SW 1271 (cell line): Measurements from ENCODE around the gene TSPAN5.
A peak's percentile ranks its signal among the peaks of the same experiment; 100 is the strongest.

ENCODE experiments used
- DNase-seq, 2 experiments: peaks; one replicate each; lab custom pipeline; 2025; lab: John Stamatoyannopoulos, UW

The TSPAN5 gene

DNA sequence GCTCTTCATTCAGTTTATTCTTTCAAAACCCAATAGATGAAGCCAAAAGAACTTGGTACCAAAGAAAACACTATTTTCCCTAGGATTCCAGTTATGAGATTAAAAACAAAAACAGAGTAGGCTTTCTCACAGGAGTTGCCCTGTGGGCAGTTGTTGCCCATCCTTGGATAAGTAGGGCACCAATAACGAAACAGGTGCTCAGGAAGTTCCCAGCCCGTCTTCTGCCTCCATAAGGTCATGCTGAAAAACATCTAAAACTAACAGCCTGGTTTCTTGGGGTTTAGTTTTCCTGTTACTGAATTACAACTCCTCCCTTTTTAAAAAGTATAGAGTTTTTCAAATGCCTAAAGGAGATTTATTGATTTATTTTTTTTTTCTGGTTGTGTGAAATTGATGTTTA, 14.7 kb downstream of the TSPAN5 start:
- no peak for DNase-seq

DNA sequence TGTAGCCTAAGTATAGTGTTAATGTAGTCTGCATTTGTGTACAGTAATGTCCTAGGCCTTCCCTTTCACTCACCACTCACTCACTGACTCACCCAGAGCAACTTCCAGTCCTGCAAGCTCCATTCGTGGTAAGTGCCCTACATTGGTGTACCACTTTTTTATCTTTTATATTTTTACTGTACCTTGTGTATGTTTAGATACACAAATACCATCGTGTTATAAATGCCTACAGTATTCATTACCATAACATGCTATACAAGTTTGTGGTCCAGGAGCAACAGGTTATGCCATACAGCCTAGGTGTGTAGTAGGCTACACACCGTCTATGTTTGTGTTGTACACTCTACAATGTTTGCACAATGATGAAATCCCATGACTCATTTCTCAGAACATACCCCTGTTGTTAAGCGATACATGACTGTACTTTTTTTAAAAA, 15.4 kb downstream of the TSPAN5 start:
- peak in 1 of 2 experiments; percentile 36 for DNase-seq

DNA sequence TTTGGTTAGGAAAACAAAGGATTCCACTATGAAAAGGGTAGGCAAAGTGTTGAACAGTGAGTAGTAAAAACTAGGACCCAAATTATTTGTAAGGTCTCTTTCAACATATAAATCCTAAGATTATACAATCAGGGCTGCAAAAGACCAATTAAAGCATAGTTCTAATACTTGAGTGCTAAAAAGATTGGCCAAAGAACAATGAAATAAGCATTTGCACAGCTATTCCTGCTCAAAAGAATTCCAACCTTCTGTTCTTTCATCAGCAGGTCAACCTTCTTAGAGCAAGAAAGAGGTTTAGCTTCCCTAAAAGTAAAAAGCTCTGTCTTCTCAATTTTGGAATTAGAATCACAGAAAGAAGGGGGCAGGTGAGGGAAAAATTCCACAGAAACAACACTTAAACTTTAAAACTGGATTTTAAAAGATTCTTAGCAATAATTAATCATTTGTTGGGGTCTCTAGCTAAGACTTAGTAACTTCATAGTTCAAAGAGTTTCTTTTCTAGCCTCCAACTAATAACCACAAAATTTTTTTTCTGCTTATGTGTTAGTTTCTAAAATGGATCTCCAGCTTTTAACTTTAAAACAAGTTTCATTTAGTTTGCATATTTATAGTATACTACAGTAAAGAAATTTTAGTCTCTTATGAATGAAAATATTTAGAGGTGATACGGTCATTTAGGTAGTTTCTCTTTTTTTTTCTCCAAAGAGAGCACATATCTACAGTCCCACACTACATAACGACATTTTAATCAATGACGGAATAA, 16.3 kb downstream of the TSPAN5 start:
- DNase-seq, result no peak

DNA sequence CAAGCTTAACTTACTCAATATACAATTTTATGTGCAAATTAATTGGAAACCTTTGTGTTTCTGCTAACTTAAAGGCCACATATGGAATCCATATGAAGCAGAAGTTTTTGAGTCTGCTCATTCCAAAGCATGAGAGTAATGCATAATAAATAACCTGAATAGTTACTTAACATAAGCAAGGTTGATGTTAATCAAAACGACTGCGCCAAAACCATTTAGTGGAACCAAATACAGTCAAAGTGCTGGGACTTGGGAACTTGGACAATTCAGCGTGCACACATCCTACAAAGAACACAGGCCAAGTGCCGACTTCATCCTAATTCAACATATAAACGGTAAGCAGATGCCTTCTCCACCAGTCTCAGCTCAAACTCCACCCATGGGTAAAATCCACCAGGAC, 17.0 kb downstream of the TSPAN5 start:
- DNase-seq, result no peak

DNA sequence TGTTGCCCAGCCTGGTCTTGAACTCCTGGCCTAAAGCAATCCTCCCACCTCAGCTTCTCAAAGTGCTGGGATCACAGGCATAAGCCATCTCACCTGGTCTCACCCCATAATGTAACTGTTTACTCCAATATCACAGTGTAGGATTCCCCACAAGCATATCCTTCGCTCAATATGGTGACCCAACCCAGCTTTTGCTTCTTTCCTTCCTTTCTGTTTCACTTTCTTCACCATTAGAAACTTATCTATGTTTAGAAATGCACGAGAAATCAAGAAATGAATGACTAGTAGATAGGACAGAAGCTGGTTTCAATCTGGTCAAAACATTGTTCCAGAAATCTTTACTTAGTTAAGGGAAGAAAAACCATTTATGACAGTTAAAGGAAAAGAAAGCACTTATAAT, 18.9 kb downstream of the TSPAN5 start:
- no peak for DNase-seq

DNA sequence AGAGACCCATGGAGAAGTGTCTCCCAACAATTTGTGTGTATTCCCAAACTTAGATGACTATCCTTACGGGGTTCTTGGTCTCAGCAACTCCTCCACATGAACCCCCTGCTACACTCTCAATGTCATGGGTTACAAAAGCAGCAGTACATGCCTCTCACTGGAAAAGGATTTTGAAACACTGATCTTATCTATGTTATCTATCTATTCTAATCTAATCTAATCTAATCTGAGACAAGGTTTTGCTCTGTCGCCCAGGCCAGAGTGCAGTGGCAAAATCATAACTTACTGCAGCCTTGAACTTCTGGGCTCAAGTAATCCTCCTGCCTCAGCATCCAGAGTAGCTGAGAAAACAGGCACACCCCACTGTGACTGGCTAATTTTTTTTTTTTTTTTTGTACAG, 19.3 kb downstream of the TSPAN5 start:
- DNase-seq, result no peak

DNA sequence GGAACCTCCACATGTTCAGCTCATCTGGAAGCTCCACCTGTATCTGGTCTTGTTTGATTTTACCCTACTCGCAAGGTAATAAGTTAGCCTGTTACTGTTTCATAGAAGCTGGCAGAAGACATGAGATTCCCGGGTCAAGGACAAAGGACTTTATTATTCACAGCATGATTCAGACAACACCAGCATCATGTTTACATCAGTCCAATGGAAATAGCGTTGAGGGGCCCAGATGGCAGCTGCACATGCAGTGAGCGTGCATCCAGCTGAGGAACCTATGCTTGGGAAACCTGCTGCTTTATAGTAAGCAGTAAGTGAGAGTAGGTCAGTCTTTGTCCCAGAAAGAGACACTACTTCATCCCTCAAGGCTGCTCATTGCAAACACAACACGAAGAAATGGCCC, 19.8 kb downstream of the TSPAN5 start:
- DNase-seq, result no peak

DNA sequence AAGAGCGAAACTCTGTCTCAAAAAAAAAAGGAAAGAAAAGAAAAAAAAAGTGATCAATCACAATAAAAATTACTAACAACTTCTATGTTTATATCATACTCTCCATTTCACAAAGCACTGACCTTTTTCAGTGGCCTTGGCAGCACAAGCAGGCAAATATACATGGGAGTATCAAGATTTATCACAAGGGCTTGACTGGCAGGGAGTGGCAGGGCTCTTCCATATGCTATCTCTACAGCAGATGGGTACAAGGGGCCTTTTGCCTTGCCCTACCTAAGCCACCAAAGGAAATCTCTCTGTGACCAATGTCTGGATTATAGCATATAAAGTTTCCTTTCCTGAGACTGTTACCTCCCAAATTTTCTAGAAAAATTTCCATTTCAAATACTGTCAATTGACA, 24.4 kb downstream of the TSPAN5 start:
- no peak for DNase-seq

DNA sequence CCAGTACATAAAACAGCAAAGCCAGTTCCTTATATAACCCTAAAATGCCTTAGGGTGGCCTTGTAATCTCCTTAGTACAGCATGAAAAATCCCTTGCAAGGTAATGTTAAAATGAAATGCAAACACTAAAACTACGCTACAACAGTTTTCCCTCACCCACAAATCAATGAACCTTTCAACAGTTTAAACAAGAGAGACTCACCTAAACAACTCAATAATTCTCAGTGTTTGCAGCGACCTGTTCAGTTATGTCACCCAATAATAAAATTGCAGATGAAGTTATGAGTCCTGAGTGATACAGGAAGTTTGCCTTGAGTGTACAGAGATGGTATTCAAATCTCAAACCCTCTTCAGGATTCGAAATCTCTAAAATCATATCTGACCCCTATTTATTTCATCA, 25.3 kb downstream of the TSPAN5 start:
- no peak for DNase-seq

DNA sequence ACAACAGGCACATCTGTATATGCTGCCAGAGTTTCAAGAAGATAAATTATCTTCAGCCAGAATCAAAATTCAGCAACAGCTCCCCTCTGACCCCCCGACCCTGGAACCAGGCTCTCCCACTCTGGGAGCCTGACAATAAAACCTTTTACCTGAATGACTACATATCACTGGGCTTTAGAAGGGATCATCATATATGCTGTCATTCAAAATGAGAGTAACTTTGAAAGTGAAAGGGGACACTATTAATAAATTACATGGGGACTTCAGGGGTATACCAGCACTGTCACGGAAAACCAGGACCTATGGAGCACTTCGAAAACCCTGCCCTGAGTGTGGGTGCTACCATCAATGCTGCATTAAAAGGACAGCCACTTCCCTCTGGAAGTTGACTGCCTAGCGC, 26.2 kb downstream of the TSPAN5 start:
- DNase-seq, result no peak

DNA sequence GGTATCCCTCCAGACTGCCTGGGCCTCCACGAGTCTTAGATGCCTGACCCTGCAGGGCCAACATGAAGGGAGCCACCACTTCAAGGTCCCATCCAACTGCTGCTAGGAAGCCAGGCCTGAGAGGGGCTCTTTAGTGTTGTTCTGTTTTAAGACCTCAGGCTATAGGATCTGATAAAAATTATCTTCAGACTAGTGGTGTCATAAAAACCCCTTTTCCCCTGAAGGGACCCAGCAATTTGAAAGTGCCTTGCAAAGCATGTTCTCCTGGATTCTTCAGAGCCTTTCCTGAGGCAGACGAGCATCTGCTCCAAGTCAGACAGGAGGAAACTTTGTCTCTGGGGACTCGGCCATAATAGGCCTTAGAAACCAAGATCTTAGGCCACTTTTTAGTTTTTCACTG, 26.9 kb downstream of the TSPAN5 start:
- no peak for DNase-seq

DNA sequence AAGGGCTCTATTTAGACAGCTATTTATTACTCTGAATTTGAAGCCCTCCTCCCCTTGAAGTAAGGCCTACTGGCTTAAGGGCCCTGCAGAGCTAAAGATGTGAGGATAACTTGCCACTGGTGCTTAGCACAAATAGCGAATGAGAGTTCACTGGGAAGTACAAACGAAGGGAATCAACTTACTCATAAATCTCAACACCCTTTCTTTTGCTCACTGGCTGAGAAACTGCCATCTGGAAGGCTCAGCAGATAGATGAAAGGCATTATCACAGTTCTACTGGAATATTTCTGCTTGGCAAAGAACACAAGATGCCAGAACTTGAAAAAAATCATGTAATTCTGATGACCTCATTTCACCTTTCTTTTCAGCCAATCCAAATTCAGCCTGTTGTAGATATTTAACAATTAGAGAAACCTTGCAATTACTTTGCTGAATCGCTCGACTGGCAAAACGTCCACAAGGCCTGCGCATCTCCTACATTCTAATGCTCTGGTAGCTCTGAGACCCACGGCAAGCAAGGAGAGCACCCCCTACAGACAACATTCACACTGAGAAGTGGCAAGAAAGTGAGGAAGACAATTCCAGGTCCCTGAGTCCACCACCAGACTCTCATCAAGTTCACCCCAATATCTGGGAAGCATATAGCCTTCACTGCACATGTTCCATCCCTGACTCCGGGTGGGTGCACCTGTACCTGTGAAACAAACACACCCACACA, 27.5 kb downstream of the TSPAN5 start:
- no peak for DNase-seq

DNA sequence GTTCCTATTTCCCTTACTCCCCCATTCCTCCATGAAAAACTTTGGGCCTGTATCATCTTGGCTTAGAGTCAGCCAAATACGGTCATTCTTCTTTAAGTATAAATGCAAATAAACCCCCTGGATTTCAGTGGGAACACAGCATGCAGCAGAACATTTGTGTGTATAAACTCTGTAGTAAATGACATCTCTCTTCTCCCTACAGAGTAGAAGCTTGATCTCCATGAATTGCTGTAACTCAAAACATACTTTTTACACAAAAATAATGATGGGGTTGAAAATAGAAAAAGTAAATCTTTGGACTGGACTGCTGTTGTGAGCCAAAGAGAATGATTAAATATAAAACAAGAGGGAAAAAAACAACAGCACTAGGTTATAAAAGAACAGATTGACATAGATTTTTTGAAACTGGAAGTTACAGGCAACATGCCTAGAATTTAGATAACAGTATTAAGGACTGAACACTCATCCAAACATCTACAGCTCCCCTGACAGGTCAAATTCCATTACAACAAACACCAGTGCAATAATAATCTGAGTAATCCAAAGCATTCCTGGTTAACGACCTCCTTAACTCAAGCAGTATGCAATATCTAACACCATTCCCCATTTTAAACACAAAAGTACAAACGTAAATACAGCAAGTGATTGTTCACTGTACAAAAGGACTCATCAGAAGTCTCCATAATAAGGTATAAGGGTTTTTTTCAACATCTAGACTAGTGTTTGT, 30.7 kb downstream of the TSPAN5 start:
- peak in 1 of 2 experiments; percentile 38 for DNase-seq

DNA sequence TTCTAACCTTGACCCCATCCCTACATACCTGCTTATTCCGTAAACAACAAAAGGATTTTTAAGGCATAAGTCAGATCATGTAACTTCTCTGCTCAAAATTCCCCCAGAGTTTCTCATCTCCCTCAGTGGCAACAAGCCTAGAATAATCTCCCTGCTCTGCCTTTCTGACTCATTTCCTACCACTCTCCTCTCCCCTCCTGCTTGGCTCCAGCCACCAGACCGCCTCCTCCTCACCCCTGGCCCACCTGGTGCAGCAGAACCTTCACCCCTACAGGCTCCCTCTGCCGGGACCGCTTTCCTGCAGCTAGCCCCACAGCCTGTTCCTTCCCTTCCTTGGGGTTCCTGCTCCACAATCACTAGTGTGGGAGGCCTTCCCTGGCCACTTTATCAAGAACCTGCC, 32.1 kb downstream of the TSPAN5 start:
- DNase-seq, result peak; percentile 29 to 85

DNA sequence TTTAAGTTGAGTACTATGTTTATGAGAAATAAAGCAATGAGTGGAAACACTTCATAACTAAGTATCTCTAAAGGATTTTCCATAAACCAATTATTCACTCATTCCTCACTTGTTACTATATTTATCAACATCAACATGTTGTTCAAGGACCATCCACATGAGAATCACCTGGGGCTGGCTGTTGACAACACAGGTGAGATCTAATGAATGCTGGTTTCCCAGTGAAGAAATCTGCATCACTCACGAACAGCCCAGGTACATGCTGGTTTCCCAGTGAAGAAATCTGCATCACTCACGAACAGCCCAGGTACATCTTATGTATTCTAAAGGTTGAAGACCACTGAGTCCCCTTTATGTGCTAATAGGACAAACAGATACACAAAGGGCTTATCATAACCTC, 32.5 kb downstream of the TSPAN5 start:
- DNase-seq, result no peak

DNA sequence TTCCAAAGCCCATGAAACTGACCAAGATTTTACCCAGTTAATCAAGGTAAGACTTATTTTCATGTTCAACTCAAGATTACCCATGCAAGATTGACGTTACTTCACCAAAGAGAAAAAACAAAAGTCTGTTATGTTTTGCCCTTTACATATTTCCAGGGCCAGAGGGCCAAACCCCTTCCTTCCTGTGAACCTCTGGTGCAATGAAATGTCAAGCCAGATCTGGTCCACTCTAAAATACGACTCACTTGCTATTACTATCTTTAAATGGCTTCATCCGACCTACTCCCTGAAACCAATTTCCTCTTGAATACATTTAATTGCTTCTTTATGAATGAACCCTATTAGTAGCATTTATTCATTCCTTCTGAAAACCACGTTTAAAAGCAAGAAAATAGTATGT, 33.0 kb downstream of the TSPAN5 start:
- DNase-seq, result no peak

DNA sequence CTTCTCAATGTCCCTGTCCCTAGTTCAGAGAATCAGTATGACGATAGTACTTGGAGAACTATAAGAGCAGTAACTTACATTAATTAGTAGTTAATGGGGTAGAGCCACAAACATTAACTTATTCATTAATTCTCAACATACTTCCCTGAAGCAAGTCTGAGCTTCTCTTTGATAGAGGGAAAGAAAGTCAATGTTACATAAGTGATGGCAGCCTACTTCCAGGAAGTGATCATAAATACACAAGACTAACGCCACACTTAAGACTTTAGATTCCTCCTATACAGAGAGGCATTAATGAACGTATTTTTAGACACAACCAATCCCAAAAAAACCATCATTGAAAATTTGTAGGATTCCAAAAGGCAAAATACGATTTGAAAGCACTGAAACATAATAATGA, 33.8 kb downstream of the TSPAN5 start:
- DNase-seq, result no peak

DNA sequence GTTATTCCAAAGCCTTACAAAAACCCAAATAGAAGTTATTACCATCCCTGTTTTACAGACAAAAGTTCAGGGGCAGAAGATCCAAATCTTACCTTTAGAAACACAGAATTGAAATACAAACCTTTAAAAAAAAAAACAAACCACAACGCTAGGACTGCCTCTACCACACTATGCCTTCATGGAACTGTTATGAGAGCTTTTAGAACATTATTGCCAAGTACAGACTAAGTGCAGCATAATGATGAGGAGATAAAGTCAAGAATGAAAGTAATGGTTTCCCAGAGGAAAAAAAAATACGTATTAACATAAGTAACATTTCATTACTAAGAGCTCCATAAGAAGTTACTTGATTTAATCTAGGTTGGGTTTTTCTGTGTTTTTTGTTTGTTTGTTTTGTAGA, 34.3 kb downstream of the TSPAN5 start:
- no peak for DNase-seq

DNA sequence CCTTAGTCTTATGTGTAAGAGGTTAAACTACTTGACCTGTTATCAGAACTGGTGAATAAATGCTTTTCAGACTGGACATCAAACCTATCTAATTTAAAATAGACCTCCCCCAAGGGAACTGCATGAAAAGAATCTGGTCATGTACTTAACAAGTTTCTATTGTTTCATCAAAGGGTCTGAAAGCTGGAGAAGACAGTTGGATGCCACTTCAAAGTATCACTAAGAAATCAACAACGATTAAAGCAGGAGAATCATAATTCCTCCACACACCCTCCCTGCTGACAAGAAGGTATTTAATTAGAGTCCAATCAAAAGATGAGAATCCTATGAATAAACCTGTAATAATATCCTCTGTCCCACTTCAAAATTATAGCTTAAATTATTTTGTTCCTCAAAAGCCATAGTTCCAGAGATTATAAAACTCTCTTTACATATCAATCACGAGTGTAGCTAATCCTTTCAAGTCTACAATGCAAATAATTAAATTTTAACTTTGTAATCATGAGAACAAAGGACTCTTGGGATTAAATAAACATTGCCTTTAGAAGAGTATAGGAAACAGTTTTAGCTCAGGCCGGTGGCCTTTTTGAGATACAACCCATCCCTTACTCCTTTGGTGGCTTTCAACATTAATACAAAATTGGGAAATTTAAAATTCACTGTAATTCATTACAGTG, 35.1 kb downstream of the TSPAN5 start:
- no peak for DNase-seq

DNA sequence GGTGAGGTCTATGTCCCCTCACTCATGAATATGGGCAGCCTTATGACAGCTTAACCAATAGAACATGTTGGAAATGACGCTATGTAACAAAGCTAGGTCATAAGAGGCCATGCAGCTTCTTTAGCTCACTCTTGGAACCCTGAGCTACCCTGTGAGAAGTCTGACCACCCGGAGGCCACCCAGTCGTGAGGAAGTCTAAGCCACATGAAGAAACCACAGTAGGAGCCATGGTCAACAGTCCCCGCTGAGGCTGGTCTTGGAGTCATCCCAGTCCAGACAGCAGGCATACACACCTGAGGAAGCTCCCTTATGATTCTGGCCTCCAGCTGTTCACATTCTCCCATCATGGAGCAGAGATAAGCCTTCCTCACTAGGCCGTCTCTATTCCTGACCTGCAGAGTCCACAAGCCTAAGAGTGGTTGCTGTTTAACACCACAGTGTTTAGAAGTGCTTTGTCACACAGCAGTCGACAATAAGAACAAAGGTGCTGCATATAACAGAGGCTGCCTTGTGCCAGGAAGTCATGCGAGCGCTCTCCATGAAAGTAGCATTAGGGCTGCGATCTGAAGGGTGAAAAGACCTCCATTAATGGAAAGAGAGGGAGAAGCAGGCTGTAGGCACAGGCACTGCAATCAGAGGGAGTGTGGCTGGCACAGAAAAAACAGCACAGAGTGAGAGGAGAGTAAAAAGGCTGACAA, 38.2 kb downstream of the TSPAN5 start:
- DNase-seq, result no peak

DNA sequence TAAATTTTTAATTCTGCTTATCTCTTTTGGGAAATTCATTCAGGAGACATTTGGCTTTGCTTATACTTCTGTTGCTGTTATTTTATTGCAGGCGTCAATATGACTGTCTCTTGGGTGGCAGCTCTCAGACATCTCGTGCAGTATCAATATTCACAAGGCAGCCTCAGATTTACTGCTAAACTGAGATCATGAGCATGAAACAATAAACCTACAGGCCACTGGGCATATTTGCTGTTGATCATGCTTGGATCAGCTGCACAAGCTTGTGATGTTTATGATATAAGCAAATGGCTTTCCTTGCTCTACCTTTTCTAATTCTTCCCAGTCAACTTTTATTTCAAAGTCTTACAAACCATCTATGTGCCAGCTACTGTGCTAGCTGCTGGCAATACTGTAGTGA, 39.2 kb downstream of the TSPAN5 start:
- no peak for DNase-seq

DNA sequence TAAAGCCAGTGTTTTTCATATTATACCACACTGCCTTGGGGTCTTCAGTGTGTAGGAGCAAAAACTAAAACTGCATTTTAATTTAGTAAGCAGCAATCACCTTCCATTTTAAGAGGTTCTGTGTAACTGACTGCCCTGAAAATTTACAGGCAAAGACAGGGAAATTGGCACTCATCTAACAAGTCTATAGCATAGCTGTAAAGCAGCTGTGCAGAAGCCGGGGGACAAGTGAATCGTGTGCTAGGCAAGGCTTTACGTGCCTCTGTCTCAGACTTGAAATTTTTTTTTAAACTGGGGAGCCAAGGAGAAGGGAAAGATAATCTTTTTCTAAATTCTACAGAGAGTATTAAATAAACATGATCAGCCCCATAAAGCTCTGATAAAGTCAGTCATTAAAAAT, 39.7 kb downstream of the TSPAN5 start:
- no peak for DNase-seq
